Activated CD8-positive, alpha-beta memory T cell treated with anti-CD3 and anti-CD28 coated beads for 1 hour (primary cell): ENCODE measurements around the gene LMTK2.
A peak's percentile ranks its signal among the peaks of the same experiment; 100 is the strongest.

Source experiments
- DNase-seq, 2 donors: peaks; one replicate each; pipeline ENCODE4 v3.0.0-alpha.2; 2020; ENCODE audit warnings: low read depth in 1 of 2; ENCODE audit errors: extremely low read depth in 1 of 2

LMTK2 gene

DNA sequence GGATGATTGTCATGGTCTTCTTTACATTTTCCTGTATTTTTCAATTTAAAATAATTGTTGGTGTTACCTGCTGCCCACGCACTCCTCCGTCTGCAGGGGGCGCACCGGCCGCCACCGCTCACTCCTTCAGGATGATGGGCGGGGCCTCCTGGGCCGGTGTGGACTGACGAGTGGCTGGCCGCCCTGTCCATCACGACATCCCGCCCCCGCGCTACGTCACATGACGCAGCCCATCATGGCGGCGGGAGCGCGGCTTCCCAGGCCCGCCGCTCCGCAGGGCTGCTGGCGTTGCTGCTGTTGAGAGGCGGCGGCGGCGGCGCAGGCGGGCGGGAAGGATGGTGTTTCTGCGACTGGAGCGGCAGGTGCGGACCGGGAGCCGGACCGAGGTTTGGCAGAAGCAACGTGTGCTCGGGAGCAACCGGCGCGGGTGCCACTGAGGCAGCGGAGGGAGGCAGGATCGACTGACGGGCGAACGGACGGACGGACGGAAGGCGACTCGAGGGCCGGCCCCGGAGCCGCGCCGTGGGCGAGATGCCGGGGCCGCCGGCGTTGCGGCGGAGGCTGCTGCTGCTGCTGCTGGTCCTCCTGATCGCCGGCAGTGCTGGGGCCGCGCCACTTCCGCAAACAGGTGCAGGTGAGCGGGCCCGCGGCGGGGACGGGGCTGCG lies at the start of gene LMTK2:
Gene LMTK2, plus strand, starts transcription at position 216 of the 666 bp plus-strand sequence. Its CDS starts 316 bp downstream, at position 532.
- DNase-seq: peak; percentile 86 to 97

DNA sequence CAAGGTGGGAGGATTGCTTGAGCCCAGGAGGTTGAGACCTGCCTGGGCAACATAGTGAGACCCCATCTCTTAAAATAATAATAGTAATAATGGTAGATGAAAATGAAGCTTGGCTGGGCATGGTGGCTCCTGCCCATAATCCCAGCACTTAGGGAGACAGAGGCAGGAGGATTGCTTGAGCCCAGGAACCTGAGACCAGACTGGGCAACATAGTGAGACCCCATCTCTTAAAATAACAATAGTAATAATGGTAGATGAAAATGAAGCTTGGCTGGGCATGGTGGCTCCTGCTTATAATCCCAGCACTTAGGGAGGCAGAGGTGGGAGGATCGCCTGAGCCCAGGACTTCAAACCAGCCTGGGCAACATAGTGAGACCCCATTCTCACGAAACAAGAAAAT lies 49.5 kb upstream of the LMTK2 start:
- no peak for DNase-seq

- no peak for DNase-seq
Observed at GRCh38 chr7:98058186-98058585, 48.5 kb upstream of the LMTK2 start.

GRCh38 chr7:98064233-98064632 lies 42.4 kb upstream of the LMTK2 start:
- DNase-seq: no peak

DNA sequence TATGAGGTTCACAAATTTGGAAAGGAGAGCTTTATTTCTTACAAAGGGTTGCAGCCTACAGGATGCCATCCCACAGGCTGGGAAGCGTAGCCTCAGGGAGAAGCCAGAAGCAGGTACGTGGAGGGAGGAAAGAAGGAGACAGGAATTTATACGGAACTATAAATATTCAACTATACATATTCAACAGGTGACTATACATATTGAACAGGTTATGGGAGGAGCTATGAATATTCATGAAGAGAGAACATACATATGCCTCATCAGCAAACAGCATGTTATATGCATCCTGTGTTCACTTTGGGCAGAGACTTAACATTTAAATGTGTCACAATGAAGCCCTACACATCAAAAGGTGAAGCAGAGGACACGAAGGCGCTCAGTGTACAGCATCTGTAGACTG lies 40.5 kb upstream of the LMTK2 start:
- no peak for DNase-seq

DNA sequence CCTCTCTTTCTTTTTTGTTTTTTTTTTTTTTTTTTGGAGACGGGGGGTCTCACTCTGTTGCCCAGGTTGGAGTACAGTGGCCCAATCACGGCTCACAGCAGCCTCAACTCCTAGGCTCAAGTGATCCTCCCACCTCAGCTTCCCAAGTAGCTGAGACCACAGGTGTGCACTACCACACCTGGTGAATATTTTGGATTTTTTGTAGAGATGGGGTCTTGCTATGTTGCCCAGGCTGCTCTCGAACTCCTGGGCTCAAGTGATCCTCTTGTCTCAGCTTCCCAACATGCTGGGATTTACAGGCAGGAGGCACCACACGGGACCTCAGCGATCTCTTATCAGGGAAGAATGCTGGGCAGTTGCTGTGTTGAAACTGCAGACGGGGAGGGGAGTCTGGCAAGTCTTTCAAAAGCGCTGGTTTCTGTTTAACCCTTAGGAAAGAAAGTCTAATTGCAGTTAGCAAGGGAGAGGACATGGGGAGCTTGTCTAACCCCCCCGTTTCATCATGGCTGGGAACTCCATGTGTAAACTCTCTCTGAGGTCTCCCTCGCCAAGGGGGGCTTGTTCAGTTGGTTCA lies 39.6 kb upstream of the LMTK2 start:
- no peak for DNase-seq

GRCh38 chr7:98073047-98073446 lies 33.6 kb upstream of the LMTK2 start:
- no peak for DNase-seq

DNA sequence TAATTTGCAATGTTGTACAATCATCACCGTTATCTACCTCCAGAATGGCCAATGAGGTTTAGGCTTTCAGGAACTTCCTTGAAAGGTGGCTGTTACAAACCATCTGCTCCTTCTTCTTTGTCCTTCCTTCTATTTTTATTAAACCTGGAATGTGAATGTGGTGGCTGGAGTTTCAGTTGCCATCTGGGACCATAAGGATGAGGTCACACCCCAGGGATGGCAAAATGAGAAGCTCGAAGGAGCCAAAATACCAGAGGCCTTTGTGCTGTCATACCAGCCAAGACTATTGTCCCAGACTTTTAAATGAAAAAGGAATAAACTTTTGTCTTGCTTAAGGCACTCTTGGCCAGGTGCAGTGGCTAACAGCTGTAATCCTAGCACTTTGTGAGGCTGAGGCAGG lies 30.9 kb upstream of the LMTK2 start:
- DNase-seq: no peak

- no peak for DNase-seq
Observed at GRCh38 chr7:98077762-98078161, 28.9 kb upstream of the LMTK2 start.

GRCh38 chr7:98078197-98078870 lies 28.3 kb upstream of the LMTK2 start:
- no peak for DNase-seq

DNA sequence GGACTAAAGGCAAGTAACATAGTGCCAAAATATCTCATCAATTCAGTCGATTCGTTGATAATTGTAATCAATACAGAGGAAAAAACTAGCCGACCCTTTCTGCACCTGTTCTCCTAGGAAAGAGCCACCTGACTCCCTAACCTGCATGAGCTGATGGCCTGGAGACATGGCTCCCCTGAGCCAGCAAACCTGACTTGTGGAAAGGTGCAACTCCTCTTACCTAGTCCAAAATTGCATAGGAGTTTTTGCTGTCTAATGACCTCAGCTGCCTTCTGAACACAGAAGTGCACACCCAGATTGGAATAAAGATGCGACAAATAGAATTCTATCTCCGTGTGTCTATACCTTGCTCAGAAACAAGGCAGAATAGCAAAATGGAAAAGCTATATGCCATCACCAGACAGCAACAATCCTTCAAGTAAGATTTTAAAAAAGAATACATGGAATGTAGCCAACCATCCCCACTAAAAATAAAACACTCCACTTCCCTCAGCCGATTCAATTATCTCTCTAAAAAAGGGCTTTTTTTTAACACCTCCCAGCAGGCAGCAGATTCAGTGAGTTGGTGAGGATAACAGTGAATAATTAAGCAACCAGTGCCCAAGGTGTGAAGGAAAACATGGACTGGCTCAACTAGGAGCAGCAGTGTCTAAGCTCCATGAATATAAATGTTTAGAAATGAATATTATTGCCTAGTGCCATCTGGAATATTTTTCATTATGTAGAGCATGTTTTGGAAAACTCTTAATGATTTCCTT lies 26.6 kb upstream of the LMTK2 start:
- no peak for DNase-seq

- DNase-seq: no peak
Observed at GRCh38 chr7:98081319-98081718, 25.3 kb upstream of the LMTK2 start.

GRCh38 chr7:98084631-98085030 lies 22.0 kb upstream of the LMTK2 start:
- no peak for DNase-seq

- no peak for DNase-seq
Observed at GRCh38 chr7:98085674-98086073, 21.0 kb upstream of the LMTK2 start.

DNA sequence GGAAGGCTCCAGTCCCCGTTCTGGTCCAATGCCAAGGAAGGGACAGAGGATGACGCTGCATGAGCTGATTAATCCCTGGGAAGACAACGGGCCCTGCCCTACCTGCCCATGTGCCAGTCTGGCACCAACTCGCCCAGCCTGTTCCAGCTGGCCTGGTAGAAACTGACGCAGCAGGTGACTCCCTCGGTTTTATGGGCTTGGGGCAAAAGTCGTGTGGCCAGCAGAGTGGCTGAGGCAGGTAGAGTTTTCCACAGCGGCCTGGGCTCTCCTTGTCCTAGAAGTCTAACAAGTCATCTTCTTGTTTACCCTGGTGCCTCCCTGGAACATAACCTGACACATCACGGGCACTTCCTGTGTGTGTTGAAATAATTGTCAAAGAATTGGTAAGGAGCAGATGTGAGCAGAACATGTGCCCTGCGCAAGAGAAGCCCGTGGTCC lies 20.4 kb upstream of the LMTK2 start:
- DNase-seq: no peak

DNA sequence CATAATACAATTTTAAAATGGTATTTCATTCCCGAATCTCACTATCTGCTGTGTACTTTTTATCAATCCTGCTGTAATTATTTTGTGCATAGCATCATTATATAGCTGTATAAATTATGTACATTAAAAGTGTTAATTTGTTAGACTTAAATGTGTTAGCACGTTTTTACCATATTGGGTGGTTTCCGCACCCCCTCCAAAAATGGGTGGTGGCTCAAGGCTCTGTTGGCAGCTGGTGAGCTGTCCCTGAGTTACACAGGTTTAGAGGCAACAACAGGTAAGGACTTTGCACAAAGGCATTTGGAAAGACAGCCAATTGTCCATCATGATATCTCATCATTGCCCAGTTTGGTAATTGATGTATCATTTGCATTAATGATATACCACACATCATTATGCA lies 18.6 kb upstream of the LMTK2 start:
- DNase-seq: no peak

GRCh38 chr7:98090116-98090515 lies 16.5 kb upstream of the LMTK2 start:
- DNase-seq: no peak

- no peak for DNase-seq
Observed at GRCh38 chr7:98091061-98091460, 15.6 kb upstream of the LMTK2 start.

DNA sequence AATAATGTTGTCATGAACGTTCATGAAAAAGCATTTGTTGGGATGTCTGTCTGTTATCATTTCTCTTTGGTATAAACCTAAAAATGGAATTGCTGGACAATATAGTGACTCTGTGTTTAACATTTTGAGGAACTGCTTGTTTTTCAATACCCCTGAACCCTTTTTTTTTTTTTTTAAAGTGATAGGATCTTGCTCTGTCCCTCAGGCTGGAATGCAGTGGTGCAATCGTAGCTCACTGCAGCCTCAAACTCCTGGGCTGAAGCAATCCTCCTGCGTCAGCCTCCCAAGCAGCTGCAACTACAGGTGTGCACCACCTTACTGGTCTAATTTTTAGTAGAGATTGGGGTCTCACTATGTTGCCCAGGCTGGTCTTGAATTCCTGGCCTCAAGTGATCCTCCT lies 15.1 kb upstream of the LMTK2 start:
- DNase-seq: no peak

DNA sequence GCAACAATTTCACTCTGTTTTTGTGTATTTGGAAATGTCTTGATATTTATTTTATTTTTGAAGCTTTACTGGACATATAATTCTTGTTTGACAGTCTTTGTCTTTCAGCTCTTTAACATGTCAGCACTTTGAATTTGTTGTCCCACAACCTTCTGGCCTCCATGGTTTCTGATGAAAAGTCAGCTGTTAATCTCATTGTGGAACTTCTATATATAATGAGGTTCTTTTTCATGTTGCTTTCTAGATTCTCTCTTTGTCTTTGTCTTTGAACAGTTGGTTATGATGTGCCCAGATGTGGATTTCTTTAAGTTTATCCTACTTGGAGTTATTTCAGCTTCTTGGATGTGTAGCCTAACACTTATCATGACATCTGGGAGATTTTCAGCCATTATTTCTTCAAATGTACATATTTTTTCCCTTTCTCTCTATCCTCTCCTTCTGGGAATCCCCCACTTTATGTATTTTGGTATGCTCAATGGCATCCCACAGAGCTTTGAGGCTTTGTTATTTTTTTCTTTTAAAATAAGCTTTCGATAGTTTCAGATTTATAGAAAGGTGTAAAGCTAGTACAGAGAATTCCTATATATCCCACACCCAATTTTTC lies 9.5 kb upstream of the LMTK2 start:
- DNase-seq: no peak

- no peak for DNase-seq
Observed at GRCh38 chr7:98100088-98100487, 6.6 kb upstream of the LMTK2 start.
